ENCODE measurements around the gene RBMS1. TPM values are rescaled to one million over a fixed set of nuclear protein-coding genes. Genes with fewer than 3 reads are reported as not detected.

RBMS1 gene
- total RNA-seq, 1 experiment from 2014 or later: 77.5 TPM

- no peak overlapping the region for H3K56ac ChIP-seq (ENCODE audit: insufficient read length, low read depth, low read length)
- no peak overlapping the region for H3K4me2 ChIP-seq (ENCODE audit: insufficient read depth, insufficient read length, low read length)
- H2AK5ac ChIP-seq (ENCODE audit: insufficient read length, low read length): no peak overlapping the region
- H3K27ac Mint-ChIP-seq: no peak overlapping the region; a peak in 4 of 7 replicates
- H3K79me2 ChIP-seq (ENCODE audit: insufficient read depth, low read length): peaks cover 1% of the 10 kb centered on the region; the same call in 1 of the 2 replicates
- H3K79me1 ChIP-seq (ENCODE audit: insufficient read depth, low read depth, low read length, poor library complexity, severe bottlenecking): no peaks in the 10 kb centered on the region
- no peak for TF ChIP-seq CTCF (conservative IDR thresholded peaks at IDR 0.05)
- H3K4me1 Mint-ChIP-seq: peaks cover 16 to 20% of the 10 kb centered on the region in 2 experiments
- no peak overlapping the region for H3T11ph ChIP-seq (ENCODE audit: low read length)
- no peak overlapping the region for H3K9ac ChIP-seq (ENCODE audit: extremely low read depth, insufficient read length, low read length)
- DNase-seq: no peak
- no peak overlapping the region for H4K8ac ChIP-seq (replicated peaks; ENCODE audit: insufficient read length, low read depth, low read length)
- H4K20me1 ChIP-seq (ENCODE audit: control insufficient read depth, insufficient read depth, insufficient read length): no peaks in the 10 kb centered on the region
- no peak overlapping the region for H2BK120ac ChIP-seq (ENCODE audit: low read depth, low read length, poor library complexity, severe bottlenecking)
- no peak overlapping the region for H3K23ac ChIP-seq (ENCODE audit: insufficient read length, low read depth, low read length)
- H4K91ac ChIP-seq (ENCODE audit: insufficient read length, low read depth, low read length): no peak overlapping the region
- no peak overlapping the region for H3K4ac ChIP-seq (ENCODE audit: low read depth, low read length)
- no peak overlapping the region for H3K4me3 Mint-ChIP-seq
- H3K23me2 ChIP-seq (ENCODE audit: insufficient read length, low read depth, low read length, poor library complexity, severe bottlenecking): no peaks in the 10 kb centered on the region
- H2BK20ac ChIP-seq (ENCODE audit: low read depth, low read length, poor library complexity, severe bottlenecking): no peak overlapping the region
- no peaks in the 10 kb centered on the region for H3K9me3 ChIP-seq (ENCODE audit: control insufficient read depth, low read depth, low read length)
- H3K14ac ChIP-seq (ENCODE audit: insufficient read depth, low read length): no peak overlapping the region
- WGBS (ENCODE audit: extremely low coverage, insufficient read length, low lambda C conversion rate): no CpG with 5 or more reads among the region's 2 CpGs
- H3K4me1 ChIP-seq (ENCODE audit: insufficient read depth, low read length): peaks cover 4% of the 10 kb centered on the region; the same call in 1 of the 2 replicates
- no peak overlapping the region for H2BK12ac ChIP-seq (ENCODE audit: insufficient read length, low read depth, low read length)
- no peak overlapping the region for H2AFZ ChIP-seq (ENCODE audit: low read length)
- H3K9me3 Mint-ChIP-seq: no peaks in the 10 kb centered on the region
- no peak overlapping the region for H3K18ac ChIP-seq (ENCODE audit: insufficient read length, low read depth, low read length)
- no peak overlapping the region for H2BK15ac ChIP-seq (ENCODE audit: low read depth, low read length)
- no peak overlapping the region for H4K5ac ChIP-seq (ENCODE audit: insufficient read length, low read depth, low read length)
- no peak overlapping the region for H2BK5ac ChIP-seq (ENCODE audit: insufficient read length, low read length)
- H3K27me3 ChIP-seq (ENCODE audit: insufficient read depth, low read length): no peaks in the 10 kb centered on the region
- no peaks in the 10 kb centered on the region for H3K27me3 Mint-ChIP-seq (ENCODE audit: low read depth)
- H3K36me3 Mint-ChIP-seq (ENCODE audit: insufficient read depth in 1 of 3, low read depth in 3 of 3): no peaks in the 10 kb centered on the region
- no peak overlapping the region for H3K27ac ChIP-seq (ENCODE audit: insufficient read length, low read depth, low read length)
Observed at GRCh38 chr2:160333324-160334027, 160.1 kb downstream of the RBMS1 start.

Data from H9 (cell line).